ENCODE data around the gene MED25. TPM values are rescaled to one million over a fixed set of nuclear protein-coding genes. Genes with fewer than 3 reads are reported as not detected.
A peak's percentile ranks its signal among the peaks of the same experiment; 100 is the strongest.

Gene MED25
- total RNA-seq, 5 donors from 2014 or later (not counting 1 experiment from before 2014, with no cell fraction given) = 46.0 to 64.1 (median 57.6) TPM

DNA sequence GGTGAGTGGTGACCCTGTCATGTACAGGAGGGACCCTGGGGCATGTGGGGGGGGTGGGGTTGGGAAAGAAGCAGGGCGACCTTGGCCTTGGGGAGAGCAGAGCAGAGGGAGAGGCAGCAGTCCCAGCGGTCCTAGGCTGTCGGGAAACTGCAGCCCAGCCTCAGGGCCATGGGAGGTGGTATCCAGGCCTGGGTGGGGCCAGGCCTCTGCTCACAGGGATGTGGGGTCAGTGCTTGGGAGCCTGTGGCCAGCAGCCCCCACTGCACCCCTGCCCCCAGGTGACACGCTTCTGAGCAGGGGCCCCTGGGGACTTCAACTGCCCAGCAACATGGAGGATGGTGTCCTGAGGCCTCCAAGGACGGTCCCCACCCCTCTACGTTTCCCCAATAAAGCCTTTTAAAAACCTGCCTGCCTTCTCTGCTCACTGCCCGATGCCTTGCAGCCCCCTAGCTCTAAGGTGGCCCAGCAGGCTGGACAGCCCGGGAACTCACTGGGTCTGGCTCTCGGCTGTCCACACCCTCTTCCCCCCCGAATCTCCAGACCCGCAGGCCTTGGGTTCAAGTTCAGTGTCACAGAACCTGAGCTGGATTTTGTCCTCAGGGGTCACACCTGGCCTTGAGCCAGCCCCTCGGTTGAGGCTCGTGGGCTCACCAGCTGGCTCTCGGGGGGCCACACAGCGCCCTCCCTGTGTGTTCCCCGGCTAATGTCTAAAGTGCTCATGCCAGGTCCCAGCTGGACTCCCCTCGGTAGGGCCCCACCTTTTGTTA lies 42.4 kb downstream of the MED25 start:
- Histone ChIP-seq H3K36me3 (ENCODE audit: control insufficient read depth in 2 of 2, extremely low read depth in 1 of 2, insufficient read depth in 1 of 2, low read length in 1 of 2) (peaks cover 29 to 66% of the 10 kb centered on the region in 2 donors), H3K4me3 (ENCODE audit: control insufficient read depth in 1 of 2, extremely low read depth in 1 of 2, low read length in 1 of 2) (no peak overlapping the region), H3K27ac (ENCODE audit: low read length) (no peak overlapping the region), H3K9me3 (no peaks in the 10 kb centered on the region), H3K27me3 (replicated peaks in 1 of 2; ENCODE audit: control insufficient read depth in 2 of 2, extremely low read depth in 1 of 2, insufficient read depth in 2 of 2, low read length in 1 of 2) (no peaks in the 10 kb centered on the region), H3K4me1 (ENCODE audit: control insufficient read depth in 1 of 2, extremely low read depth in 1 of 2, insufficient read depth in 2 of 2, low read length in 2 of 2) (peaks cover 0 to 17% of the 10 kb centered on the region in 2 experiments)
- CTCF ChIA-PET = no interaction called here
- Mint-ChIP-seq H3K9me3 (no peaks in the 10 kb centered on the region), H3K27me3 (no peaks in the 10 kb centered on the region), H3K4me1 (peaks cover 5 to 18% (median 18%) of the 10 kb centered on the region in 3 donors), H3K36me3 (peaks cover 28% of the 10 kb centered on the region), H3K4me3 (no peak overlapping the region), H3K27ac (no peak overlapping the region)
- 90% methylated on average over 16 of the region's 17 CpGs for WGBS (ENCODE audit: insufficient coverage)
- ATAC-seq (replicated peaks in 1 of 4) = peak in 1 of 4 experiments; percentile 16
- POLR2A ChIA-PET = no interaction called here
- no peak for DNase-seq

DNA sequence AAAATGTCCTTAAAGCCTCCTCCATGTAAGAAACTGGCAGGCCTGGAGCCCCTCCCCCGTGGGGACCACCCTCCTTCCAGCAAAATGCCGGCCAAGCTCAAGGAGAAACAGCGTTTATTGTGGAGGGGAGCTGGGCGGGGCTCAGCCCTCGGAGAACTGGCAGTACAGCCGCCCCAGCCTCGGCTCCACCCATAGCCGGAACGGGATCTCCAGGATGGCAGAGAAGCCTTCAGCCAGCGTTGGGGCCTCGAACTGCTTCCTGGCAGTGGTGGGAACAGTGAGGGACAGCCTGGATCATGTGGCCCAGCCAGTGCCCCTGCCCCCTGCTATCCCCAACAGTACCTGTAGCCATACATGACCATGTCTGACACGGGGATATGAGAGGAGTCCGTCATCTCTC lies 43.0 kb downstream of the MED25 start:
- Mint-ChIP-seq H3K27me3 (no peaks in the 10 kb centered on the region), H3K36me3 (peaks cover 28% of the 10 kb centered on the region), H3K27ac (no peak overlapping the region), H3K4me1 (peaks cover 11 to 24% (median 23%) of the 10 kb centered on the region in 3 donors), H3K9me3 (no peaks in the 10 kb centered on the region), H3K4me3 (no peak overlapping the region)
- Histone ChIP-seq H3K27ac (ENCODE audit: low read length) (no peak overlapping the region), H3K36me3 (ENCODE audit: control insufficient read depth in 2 of 2, extremely low read depth in 1 of 2, insufficient read depth in 1 of 2, low read length in 1 of 2) (peaks cover 26 to 65% of the 10 kb centered on the region in 2 donors), H3K27me3 (replicated peaks in 1 of 2; ENCODE audit: control insufficient read depth in 2 of 2, extremely low read depth in 1 of 2, insufficient read depth in 2 of 2, low read length in 1 of 2) (no peaks in the 10 kb centered on the region), H3K9me3 (no peaks in the 10 kb centered on the region), H3K4me3 (ENCODE audit: control insufficient read depth in 1 of 2, extremely low read depth in 1 of 2, low read length in 1 of 2) (no peak overlapping the region), H3K4me1 (ENCODE audit: control insufficient read depth in 1 of 2, extremely low read depth in 1 of 2, insufficient read depth in 2 of 2, low read length in 2 of 2) (peaks cover under 1 to 21% of the 10 kb centered on the region in 2 experiments)
- DNase-seq = no peak
- WGBS (ENCODE audit: insufficient coverage) = 95% methylated on average over 10 of the region's 13 CpGs
- ChIA-PET CTCF (no interaction called here), POLR2A (no interaction called here)
- ATAC-seq (replicated peaks in 1 of 4) = no peak

- ChIA-PET POLR2A (no interaction called here), CTCF (interaction anchor here in 1 of 2 donors (0.6 kb wide), 1 partner anchor 292 kb away, joined by 5 read pairs; no protein-coding TSS in a partner anchor)
- Histone ChIP-seq H3K27ac (ENCODE audit: low read length) (no peak overlapping the region), H3K4me3 (ENCODE audit: control insufficient read depth in 1 of 2, extremely low read depth in 1 of 2, low read length in 1 of 2) (no peak overlapping the region), H3K36me3 (ENCODE audit: control insufficient read depth in 2 of 2, extremely low read depth in 1 of 2, insufficient read depth in 1 of 2, low read length in 1 of 2) (peaks cover 23 to 65% of the 10 kb centered on the region in 2 donors), H3K27me3 (replicated peaks in 1 of 2; ENCODE audit: control insufficient read depth in 2 of 2, extremely low read depth in 1 of 2, insufficient read depth in 2 of 2, low read length in 1 of 2) (no peaks in the 10 kb centered on the region), H3K4me1 (ENCODE audit: control insufficient read depth in 1 of 2, extremely low read depth in 1 of 2, insufficient read depth in 2 of 2, low read length in 2 of 2) (peaks cover 7 to 28% of the 10 kb centered on the region in 2 experiments), H3K9me3 (no peaks in the 10 kb centered on the region)
- peaks cover 28% of the 10 kb centered on the region for H3K36me3 Mint-ChIP-seq
- no peaks in the 10 kb centered on the region for H3K27me3 Mint-ChIP-seq
- no peak for DNase-seq
- WGBS (ENCODE audit: insufficient coverage) = 91% methylated on average over 42 of the region's 60 CpGs
- ATAC-seq (replicated peaks in 1 of 4) = no peak
- H3K9me3 Mint-ChIP-seq = no peaks in the 10 kb centered on the region
- peaks cover 18 to 30% (median 30%) of the 10 kb centered on the region in 3 donors for H3K4me1 Mint-ChIP-seq
- no peak overlapping the region for H3K4me3 Mint-ChIP-seq
- H3K27ac Mint-ChIP-seq = no peak overlapping the region
These were observed 43.7 kb downstream of the MED25 start for GRCh38 chr19:49861541-49862378.

DNA sequence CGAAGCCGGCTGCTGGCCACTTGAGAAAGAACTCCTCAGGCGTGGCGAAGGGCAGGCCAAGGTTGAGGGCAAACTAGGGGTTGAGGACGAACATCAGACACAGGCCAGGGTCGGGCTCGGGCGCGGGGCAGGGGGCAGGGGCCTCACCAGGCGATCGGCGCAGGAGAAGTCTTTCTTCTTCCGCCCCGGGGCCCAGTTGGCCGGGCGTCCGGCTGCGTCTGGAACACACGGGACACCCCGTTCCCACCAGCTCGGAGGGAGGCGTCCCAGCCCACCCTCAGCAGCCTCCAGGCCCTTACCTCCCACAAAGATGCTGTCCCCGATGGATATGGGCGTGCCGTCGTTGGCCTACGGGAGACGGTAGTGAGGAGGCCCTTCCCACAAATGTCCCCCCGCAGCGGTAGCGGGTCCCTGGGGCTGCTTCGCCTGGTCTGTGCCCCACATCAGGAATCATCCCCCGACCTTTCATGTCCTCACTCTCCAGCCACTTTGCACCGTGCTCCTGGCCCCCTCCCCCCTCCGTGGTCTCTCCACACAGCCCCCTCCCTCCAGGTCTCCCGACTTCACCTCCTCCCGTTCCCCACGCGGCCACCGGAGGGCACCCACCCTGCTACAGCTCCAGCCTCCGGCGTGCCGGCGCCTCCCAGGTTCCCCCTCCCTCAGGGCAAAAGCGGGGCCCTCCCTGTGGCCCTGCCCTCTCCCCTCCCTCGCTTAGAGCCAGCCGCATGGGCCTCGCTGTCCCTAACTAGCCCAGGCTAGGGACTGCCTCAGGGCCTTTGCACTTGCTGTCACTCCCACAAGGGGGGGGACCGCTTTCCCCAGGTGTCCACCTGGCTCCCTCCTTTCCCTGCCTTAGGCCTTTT lies 44.5 kb downstream of the MED25 start:
- H3K4me1 Mint-ChIP-seq = peaks cover 24 to 36% (median 35%) of the 10 kb centered on the region in 3 donors
- DNase-seq (peak in 1 of 35 experiments; percentile 26), ATAC-seq (replicated peaks in 1 of 4) (no peak)
- H3K4me3 Mint-ChIP-seq = no peak overlapping the region
- Histone ChIP-seq H3K4me1 (ENCODE audit: control insufficient read depth in 1 of 2, extremely low read depth in 1 of 2, insufficient read depth in 2 of 2, low read length in 2 of 2) (peaks cover 8 to 35% of the 10 kb centered on the region in 2 experiments), H3K4me3 (ENCODE audit: control insufficient read depth in 1 of 2, extremely low read depth in 1 of 2, low read length in 1 of 2) (no peak overlapping the region), H3K27ac (ENCODE audit: low read length) (no peak overlapping the region), H3K9me3 (no peaks in the 10 kb centered on the region), H3K27me3 (replicated peaks in 1 of 2; ENCODE audit: control insufficient read depth in 2 of 2, extremely low read depth in 1 of 2, insufficient read depth in 2 of 2, low read length in 1 of 2) (no peaks in the 10 kb centered on the region), H3K36me3 (ENCODE audit: control insufficient read depth in 2 of 2, extremely low read depth in 1 of 2, insufficient read depth in 1 of 2, low read length in 1 of 2) (peaks cover 15 to 60% of the 10 kb centered on the region in 2 donors)
- no peak overlapping the region for H3K27ac Mint-ChIP-seq
- CTCF ChIA-PET = interaction anchor here (0.6 kb wide), 2 partner anchors 84 to 293 kb away, joined by 4 to 5 read pairs; no protein-coding TSS in a partner anchor
- POLR2A ChIA-PET = no interaction called here
- 93% methylated on average over 30 of the region's 49 CpGs for WGBS (ENCODE audit: insufficient coverage)
- no peaks in the 10 kb centered on the region for H3K9me3 Mint-ChIP-seq
- H3K27me3 Mint-ChIP-seq = no peaks in the 10 kb centered on the region
- peaks cover 28% of the 10 kb centered on the region for H3K36me3 Mint-ChIP-seq

DNA sequence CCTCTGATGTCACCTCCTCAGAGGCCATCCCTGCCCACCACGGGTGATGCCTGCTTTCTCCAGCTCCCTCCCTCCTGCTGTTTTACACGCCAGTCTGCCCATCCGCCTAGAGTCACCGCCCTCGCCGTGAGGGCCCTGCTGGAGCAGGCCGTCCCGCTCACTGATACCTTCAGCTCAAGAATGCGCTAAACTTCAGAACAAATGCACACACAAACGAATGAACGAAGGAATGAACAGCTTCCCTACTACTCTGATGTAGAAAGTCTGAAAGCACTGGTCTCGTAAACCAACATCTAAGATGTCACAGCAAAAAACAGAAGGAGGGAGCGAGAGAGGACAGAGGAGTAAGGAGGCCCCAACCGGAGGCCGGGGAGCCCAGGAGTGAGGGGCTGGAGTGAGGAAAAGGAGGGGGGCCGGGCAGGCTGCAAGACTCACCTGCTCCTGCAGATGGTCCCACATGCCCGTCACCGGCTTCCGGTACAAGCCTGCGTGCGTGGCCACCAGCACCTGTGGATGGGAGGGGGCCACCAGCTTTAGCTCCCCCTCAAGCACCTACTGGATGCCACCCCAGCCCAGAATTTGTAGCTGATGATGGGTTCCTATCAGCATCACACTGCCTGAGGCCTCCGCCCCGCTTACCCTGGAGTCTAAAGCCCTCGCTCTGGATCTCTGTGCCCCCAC lies 45.3 kb downstream of the MED25 start:
- H3K36me3 ChIP-seq (ENCODE audit: control insufficient read depth in 2 of 2, extremely low read depth in 1 of 2, insufficient read depth in 1 of 2, low read length in 1 of 2) = peaks cover 11 to 56% of the 10 kb centered on the region in 2 donors
- no peak overlapping the region for H3K27ac ChIP-seq (ENCODE audit: low read length)
- peaks cover 28% of the 10 kb centered on the region for H3K36me3 Mint-ChIP-seq
- DNase-seq (no peak), ATAC-seq (replicated peaks in 1 of 4) (no peak)
- WGBS (ENCODE audit: insufficient coverage) = 94% methylated on average over 13 of the region's 24 CpGs
- no peak overlapping the region for H3K4me3 Mint-ChIP-seq
- no peaks in the 10 kb centered on the region for H3K9me3 ChIP-seq
- ChIA-PET CTCF (interaction anchor here in 1 of 2 donors (0.6 to 0.7 kb wide), 2 partner anchors 83 to 146 kb away, joined by 3 to 4 read pairs; no protein-coding TSS in a partner anchor), POLR2A (no interaction called here)
- peaks cover 10 to 42% of the 10 kb centered on the region in 2 experiments for H3K4me1 ChIP-seq (ENCODE audit: control insufficient read depth in 1 of 2, extremely low read depth in 1 of 2, insufficient read depth in 2 of 2, low read length in 2 of 2)
- H3K9me3 Mint-ChIP-seq = no peaks in the 10 kb centered on the region
- H3K27me3 Mint-ChIP-seq = no peaks in the 10 kb centered on the region
- no peak overlapping the region for H3K4me3 ChIP-seq (ENCODE audit: control insufficient read depth in 1 of 2, extremely low read depth in 1 of 2, low read length in 1 of 2)
- H3K27ac Mint-ChIP-seq = peak overlapping the region in 1 of 2 donors; percentile 6
- H3K4me1 Mint-ChIP-seq = peaks cover 30 to 43% (median 43%) of the 10 kb centered on the region in 3 donors
- H3K27me3 ChIP-seq (replicated peaks in 1 of 2; ENCODE audit: control insufficient read depth in 2 of 2, extremely low read depth in 1 of 2, insufficient read depth in 2 of 2, low read length in 1 of 2) = no peaks in the 10 kb centered on the region

All from T-cell (primary cell).